ENCODE results near the gene AGO4.

Gene AGO4

DNA sequence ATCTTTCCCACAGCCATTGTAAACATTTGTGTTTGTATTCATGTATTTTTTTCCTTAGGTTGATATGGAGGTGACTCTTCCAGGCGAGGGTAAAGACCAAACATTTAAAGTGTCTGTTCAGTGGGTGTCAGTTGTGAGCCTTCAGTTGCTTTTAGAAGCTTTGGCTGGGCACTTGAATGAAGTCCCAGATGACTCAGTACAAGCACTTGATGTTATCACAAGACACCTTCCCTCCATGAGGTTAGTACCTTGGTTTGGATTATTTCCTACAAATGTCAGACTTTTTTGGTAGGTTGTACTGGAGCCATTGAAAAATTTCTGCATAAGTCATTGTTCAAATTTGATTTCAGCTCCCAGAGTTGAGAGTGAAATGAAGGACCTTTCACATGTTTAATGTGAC lies 17.4 kb downstream of the AGO4 start:
- DNase-seq (ENCODE audit: extremely low read depth, low read depth) = no peak
- TF ChIP-seq, protein P1, sequence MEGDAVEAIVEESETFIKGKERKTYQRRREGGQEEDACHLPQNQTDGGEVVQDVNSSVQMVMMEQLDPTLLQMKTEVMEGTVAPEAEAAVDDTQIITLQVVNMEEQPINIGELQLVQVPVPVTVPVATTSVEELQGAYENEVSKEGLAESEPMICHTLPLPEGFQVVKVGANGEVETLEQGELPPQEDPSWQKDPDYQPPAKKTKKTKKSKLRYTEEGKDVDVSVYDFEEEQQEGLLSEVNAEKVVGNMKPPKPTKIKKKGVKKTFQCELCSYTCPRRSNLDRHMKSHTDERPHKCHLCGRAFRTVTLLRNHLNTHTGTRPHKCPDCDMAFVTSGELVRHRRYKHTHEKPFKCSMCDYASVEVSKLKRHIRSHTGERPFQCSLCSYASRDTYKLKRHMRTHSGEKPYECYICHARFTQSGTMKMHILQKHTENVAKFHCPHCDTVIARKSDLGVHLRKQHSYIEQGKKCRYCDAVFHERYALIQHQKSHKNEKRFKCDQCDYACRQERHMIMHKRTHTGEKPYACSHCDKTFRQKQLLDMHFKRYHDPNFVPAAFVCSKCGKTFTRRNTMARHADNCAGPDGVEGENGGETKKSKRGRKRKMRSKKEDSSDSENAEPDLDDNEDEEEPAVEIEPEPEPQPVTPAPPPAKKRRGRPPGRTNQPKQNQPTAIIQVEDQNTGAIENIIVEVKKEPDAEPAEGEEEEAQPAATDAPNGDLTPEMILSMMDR (IDR thresholded peaks at IDR 0.05; ENCODE audit: low read depth, low read length, missing control alignments) = no peak
- H3K4me3 ChIP-seq (replicated peaks; ENCODE audit: low read depth, low read length) = no peak overlapping the region

DNA sequence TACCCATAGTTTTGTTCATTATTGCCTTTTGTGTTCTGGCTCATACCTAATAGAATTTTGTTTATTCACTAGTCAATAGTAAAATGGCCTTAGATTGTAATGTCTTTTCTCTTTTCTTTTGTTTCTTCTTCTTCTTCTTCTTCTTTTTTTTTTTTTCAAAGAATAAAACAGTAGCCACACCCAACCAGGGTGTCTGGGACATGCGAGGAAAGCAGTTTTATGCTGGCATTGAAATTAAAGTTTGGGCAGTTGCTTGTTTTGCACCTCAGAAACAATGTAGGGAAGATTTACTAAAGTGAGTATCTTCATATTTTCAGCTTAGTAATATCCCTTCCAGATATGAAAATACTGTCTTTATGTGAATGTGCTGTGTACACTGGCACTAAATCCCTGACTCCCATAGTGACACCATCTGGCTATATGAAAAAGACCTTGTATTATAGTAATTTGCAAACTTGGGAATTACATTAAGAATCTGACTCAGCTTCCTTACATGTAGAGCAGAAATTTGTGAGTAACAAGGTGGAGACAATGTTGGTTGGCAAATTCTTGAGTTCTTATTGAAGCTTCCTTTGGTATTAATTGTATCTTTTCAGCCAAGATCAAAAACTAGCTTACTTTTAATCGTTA lies 24.6 kb downstream of the AGO4 start:
- H3K4me3 ChIP-seq (replicated peaks; ENCODE audit: low read depth, low read length) = no peak overlapping the region
- DNase-seq (ENCODE audit: extremely low read depth, low read depth) = no peak
- TF ChIP-seq, protein P1 (IDR thresholded peaks at IDR 0.05; ENCODE audit: low read depth, low read length, missing control alignments) = no peak

DNA sequence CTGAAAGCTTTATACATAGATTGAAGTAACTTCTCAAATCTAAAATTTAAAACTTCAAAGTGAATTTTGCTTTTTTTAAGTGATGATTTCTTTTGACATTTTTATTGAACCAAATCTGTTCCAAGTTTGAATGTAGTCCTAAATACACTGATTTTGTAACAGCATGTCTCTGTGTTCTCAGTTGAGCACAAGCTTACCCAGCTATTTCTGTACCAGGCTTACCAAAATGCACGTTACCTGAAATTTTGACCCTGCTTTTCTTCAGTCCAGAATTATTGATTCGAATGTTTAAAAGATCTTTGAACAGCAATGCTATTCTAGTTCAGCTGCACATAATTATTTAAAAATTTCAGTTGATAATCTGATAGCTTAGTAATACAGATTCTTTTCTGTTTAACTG lies 25.6 kb downstream of the AGO4 start:
- TF ChIP-seq, protein P1 (IDR thresholded peaks at IDR 0.05; ENCODE audit: low read depth, low read length, missing control alignments) = no peak
- H3K4me3 ChIP-seq (replicated peaks; ENCODE audit: low read depth, low read length) = no peak overlapping the region
- no peak for DNase-seq (ENCODE audit: extremely low read depth, low read depth)

DNA sequence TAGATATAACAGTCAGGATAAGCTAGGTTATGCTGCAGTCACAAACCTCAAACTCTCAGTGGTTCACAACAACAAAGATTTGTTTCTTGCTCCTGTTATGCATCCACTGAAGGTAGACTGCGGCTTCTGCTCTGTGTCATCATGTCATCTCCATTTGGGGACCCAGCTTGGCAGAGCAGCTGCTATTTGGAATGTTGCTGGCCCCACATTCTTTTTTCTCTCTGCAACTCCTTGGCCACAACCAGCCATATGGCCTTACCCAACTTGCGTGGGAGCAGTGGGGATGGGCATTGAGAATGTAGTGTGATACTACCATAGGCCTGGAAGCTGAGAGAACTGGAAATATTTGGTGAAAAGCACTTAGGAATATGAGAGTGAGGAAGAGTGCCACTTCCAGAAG lies 26.4 kb downstream of the AGO4 start:
- no peak for DNase-seq (ENCODE audit: extremely low read depth, low read depth)
- H3K4me3 ChIP-seq (replicated peaks; ENCODE audit: low read depth, low read length) = no peak overlapping the region
- TF ChIP-seq, protein P1 (IDR thresholded peaks at IDR 0.05; ENCODE audit: low read depth, low read length, missing control alignments) = no peak

DNA sequence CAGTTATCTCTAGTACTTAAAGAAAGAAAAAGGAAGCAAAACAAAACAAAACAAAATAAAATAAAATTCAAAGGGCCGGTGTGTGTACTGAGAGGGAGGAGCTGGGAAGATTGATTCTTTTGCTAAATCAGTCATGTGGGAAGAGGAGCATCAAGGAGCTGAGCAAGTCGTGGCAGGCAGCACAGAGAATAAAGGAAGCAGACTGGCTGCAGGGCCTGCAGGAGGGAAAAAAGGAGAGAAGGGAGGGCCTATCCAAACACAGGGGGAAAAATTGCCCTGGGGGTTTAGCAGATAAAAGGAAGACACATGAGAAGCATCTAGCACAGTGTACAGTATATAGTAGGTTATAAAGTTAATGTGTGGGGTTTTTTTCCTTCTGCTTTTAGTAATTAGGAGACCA lies 27.6 kb downstream of the AGO4 start:
- H3K4me3 ChIP-seq (replicated peaks; ENCODE audit: low read depth, low read length) = no peak overlapping the region
- TF ChIP-seq, protein P1 (IDR thresholded peaks at IDR 0.05; ENCODE audit: low read depth, low read length, missing control alignments) = no peak
- no peak for DNase-seq (ENCODE audit: extremely low read depth, low read depth)

DNA sequence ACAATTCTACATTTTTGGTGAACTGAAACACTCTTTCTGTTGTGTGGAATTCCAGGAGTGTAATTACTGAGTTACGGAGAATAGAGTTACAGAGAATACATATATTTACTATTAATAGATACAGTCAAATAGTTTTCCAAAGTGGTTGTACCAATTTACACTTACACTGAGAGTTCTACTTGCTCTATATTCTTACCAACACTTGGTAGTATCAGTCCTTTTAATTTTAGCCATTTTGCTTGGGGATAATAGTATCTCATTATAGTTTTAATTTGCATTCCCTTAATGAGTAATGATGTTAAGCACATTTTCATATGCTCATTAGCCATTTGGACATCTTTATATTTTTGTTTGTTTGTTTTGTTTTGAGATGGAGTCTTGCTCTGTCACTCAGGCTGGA lies 28.9 kb downstream of the AGO4 start:
- no peak for DNase-seq (ENCODE audit: extremely low read depth, low read depth)
- TF ChIP-seq, protein P1 (IDR thresholded peaks at IDR 0.05; ENCODE audit: low read depth, low read length, missing control alignments) = no peak
- H3K4me3 ChIP-seq (replicated peaks; ENCODE audit: low read depth, low read length) = no peak overlapping the region

DNA sequence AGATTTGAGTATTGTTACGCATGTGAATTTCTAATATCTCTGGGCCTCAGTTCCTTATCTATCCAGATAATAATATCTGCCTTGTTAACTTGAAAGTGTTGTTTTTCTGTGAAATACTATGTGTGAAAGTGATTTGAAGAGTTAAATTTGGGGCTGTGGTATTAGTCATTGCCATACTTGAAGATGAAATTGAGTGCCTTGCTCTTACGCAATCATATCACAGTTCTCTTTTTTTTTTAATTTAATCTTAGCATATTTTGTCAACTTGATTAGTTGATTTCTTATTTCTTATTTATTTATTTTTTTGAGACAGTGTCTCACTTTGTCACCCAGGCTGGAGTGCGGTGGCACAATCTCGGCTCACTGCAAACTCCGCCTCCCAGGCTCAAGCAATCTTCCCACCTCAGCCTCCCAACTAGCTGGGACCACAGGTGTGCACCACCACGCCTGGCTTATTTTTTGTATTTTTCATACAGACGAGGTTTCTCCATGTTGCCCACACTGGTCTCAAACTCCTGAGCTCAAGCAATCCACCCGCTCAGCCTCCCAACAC lies 31.0 kb downstream of the AGO4 start:
- no peak for DNase-seq (ENCODE audit: extremely low read depth, low read depth)
- TF ChIP-seq, protein P1 (IDR thresholded peaks at IDR 0.05; ENCODE audit: low read depth, low read length, missing control alignments) = no peak
- H3K4me3 ChIP-seq (replicated peaks; ENCODE audit: low read depth, low read length) = no peak overlapping the region
